ENCODE measurements around the gene TSPAN4.

Gene TSPAN4

GRCh38 chr11:914747-915501 lies 72.3 kb downstream of the TSPAN4 start:
- no peak for DNase-seq

All from NCI-H1436 (cell line).